GM21576 (cell line): ENCODE measurements around the gene SLC6A2.

ENCODE experiments used
- ATAC-seq: cut with Tn5 transposase; IDR thresholded peaks from one replicate; pipeline ENCODE4 v1.9.1; 2021; ENCODE audit warnings: mild to moderate bottlenecking, moderate library complexity; ENCODE audit not compliant: unreplicated experiment

SLC6A2 gene

DNA sequence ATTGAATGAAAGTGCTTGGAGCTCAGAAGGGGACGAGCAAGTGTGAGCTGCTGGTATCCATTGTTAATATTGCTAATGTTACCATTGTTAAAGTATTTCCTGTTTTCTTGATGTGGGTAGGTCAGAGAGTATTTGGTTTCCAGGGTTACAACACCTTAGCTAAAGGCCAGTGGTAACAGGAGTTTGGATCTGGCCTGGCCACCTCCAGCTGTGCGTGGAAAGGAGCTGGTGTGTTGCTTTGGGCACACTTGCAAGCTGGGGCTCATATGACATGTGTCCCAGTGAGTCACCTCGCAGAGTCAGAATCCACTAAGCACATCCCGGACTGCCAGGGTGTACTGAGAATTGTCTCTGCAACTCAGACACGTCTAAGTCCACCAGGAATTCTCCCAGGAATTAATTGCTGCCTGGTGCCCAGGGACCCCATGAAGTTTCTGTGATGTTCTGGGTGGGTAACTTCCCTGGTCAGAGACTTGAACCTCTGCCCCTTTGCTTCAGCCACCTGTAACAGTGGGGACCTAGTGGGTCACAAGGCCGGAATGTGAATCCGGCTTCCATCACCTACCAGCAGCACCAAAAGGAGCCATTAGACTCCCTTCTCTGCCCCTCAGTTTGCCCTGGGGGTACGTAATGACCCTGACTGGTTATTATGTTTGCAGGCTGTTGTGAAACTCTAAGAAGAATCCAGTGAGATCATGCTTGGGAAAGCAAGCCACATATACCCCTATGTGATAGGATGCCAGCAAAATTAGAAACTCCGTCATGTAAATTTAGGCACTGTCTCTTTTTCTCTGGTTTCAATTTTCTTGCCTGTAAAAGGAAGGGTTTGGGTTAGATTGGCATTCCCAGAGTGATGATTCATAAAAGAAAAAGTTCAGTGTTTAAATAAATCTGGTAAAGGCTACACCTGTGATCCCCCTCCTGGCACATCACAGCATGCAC is 12.8 kb downstream of the SLC6A2 start:
- no peak for ATAC-seq

- no peak for ATAC-seq
Measured at GRCh38 chr16:55671206-55671973, 15.6 kb downstream of the SLC6A2 start.

GRCh38 chr16:55671974-55672280 is 16.1 kb downstream of the SLC6A2 start:
- ATAC-seq: no peak

DNA sequence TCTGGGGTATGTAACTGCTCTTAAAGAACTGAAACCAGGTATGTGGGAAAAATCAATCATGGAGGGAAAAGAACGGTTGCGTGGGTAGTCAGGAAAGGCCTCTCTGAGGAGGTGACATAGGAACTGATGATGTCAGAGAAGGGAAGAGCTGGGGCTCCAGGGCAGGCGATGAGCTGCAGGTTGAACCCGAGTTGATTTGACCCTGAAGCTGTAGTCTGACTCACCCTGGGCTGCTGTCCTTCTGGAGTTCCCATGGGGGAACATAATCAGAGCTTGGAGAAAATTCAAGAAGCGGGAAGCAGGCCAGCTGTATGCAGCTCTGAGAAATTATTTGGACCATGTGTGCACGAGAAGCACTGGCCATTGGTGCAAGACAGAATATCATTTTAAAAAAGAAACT is 16.7 kb downstream of the SLC6A2 start:
- ATAC-seq: no peak

DNA sequence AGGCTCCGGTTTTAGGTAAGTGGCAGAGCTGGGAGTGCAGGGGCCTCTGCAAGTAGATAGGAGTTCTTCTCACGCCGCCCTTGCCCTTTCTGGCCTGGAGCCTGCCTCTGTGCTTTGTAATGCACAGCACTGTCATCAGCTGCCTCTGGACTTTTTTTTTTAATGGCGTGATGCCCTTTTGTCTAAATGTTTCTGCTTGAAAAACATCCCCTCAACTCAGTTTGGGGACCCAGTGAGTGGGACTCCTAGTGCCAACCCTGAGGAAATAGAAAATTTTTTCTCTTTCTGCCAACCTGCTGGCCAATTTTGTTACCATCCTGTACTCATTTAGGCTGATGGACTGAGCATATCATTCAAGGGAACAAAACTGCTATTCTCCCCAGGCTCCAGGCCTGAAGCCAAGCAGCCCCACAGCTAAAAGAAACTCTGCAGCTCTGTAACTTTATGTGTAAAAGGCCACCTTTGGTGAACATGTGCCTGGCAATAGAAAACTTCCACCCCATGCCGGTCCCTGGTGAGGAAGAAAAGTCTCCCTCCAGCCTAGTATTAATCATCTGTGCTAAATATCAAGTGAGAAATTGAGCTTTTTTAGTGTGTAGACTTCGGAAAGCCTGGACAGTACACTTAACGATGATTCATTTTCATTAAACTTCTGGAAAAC is 22.5 kb downstream of the SLC6A2 start:
- no peak for ATAC-seq

DNA sequence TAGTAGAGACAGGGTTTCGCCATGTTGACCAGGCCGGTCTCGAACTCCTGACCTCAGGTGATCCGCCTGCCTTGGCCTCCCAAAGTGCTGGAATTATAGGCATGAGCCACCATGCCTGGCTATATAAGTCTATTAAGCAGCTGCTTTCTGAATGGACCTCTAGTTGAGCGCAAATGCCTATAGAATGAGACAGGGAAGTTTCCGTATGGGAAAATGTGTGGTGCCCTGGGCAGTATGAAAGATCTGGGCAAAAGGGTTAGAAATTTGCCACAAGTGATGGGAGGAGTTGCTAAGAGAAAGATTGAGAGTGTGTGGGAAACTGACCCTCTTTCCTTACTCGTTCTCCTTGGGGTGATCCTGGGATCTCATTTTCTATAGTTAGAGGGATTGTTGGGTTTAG is 26.3 kb downstream of the SLC6A2 start:
- ATAC-seq: no peak

DNA sequence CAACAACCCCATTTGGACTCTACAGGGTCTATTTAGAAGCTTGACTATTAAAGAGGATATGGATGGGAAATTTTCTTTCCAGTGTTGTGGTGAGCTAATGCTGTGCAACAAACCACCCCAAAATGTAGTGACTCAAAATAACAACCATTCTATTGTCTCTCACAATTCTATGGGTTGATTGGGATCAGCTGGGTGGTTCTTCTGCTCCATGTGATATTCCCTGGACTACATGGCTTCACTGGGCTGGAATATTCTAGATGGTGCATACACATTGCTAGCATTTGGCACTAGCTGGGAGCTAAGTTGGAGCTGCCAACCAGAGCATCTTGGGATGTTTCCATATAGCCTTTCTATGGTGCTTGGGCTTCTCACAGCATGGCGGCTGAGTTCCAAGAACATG is 30.2 kb downstream of the SLC6A2 start:
- ATAC-seq: no peak

DNA sequence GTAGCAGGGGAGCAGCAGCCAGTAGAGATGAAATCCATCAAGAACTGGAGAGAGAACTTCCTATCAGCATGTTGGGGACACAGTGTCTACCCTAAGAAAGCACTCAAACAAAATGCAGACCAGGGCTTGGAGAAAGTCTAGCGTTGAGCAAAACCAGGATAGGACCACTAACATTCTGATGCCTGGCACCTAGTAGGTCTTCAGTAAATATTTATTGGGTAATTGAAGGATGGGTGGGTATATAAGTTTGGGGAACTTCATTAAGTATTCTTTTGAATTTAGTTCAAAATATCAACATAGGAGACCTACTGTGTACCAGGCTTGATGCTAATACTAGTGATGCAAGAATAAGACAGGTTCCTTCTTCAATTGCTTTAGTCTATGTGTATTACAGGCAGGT is 30.9 kb downstream of the SLC6A2 start:
- no peak for ATAC-seq

DNA sequence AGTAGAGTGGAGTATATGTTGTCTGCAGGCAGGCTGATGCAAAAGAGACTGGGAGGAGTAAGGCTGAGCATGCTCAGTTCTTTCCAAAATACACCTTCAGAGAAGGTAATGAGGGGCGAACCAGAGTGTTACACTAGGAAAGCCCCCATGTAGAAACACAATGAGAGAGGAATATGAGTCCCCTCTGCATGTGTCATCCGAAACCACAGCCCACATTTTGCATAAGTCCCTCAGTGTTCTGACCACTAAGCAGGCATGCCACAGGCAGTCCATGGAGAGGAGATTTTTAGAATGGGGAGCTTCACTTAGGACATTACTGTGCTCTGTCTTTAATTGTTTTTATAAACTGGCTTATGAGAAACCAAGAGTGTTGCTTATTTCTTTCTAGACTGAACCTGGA is 32.0 kb downstream of the SLC6A2 start:
- ATAC-seq: no peak

GRCh38 chr16:55690841-55691240 is 35.1 kb downstream of the SLC6A2 start:
- ATAC-seq: no peak

DNA sequence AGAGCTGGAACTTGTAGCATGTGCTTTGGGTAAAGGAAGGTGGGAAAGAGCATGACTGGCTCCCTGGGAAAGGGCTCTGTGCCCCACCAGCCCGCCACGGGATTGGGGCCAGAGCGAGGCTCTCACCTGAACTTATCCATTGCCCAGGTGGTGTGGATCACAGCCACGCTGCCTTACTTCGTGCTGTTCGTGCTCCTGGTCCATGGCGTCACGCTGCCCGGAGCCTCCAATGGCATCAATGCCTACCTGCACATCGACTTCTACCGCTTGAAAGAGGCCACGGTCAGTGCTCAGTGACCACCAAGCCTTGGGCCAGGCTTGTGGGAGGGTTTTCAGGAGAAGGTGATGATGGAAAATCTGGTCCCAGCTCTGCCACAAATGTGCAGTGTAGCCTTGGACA is 36.0 kb downstream of the SLC6A2 start:
- ATAC-seq: no peak

GRCh38 chr16:55695595-55695994 is 39.8 kb downstream of the SLC6A2 start:
- no peak for ATAC-seq

GRCh38 chr16:55697867-55698266 is 42.1 kb downstream of the SLC6A2 start:
- ATAC-seq: no peak

- no peak for ATAC-seq
Measured at GRCh38 chr16:55698331-55698730, 42.5 kb downstream of the SLC6A2 start.

DNA sequence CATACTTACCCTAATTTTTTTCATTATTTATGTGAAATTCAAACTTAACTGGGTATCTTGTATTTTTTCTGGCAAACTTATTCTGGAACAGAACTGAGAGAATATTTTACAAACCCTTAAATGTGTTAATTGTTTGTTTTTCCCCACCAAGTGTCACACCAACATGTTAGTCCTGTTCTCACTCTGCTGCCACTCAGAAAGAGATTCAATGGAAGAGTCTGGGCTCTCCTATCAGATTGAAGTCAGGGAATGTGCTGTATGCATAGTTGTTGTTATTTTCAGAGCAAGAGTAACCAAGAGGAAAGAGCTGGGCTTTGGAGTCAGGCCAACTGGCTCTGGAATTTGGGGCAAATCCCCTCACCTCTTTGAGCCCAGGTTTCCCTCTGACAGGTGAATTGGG is 43.2 kb downstream of the SLC6A2 start:
- ATAC-seq: no peak

- ATAC-seq: no peak
Measured at GRCh38 chr16:55699616-55700015, 43.8 kb downstream of the SLC6A2 start.

- ATAC-seq: no peak
Measured at GRCh38 chr16:55700067-55700466, 44.3 kb downstream of the SLC6A2 start.

DNA sequence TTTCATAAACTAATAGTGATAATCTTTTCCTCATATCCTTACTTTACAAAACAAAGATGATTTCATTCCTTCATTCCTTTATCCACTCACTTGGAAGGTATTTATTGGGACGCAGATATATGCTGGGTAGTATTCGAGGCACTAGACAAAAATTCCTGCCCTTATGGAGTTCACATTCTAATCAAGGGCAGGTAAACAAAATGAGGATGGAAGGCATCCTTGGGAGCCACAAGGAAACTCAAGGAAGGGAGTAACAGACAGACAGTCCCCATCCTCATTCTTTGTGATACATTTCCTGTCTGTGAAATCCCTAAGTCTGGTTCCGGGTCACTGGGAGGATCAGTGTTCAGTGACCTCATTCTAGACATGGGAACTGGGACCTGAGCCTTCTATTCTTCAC is 45.2 kb downstream of the SLC6A2 start:
- ATAC-seq: no peak

DNA sequence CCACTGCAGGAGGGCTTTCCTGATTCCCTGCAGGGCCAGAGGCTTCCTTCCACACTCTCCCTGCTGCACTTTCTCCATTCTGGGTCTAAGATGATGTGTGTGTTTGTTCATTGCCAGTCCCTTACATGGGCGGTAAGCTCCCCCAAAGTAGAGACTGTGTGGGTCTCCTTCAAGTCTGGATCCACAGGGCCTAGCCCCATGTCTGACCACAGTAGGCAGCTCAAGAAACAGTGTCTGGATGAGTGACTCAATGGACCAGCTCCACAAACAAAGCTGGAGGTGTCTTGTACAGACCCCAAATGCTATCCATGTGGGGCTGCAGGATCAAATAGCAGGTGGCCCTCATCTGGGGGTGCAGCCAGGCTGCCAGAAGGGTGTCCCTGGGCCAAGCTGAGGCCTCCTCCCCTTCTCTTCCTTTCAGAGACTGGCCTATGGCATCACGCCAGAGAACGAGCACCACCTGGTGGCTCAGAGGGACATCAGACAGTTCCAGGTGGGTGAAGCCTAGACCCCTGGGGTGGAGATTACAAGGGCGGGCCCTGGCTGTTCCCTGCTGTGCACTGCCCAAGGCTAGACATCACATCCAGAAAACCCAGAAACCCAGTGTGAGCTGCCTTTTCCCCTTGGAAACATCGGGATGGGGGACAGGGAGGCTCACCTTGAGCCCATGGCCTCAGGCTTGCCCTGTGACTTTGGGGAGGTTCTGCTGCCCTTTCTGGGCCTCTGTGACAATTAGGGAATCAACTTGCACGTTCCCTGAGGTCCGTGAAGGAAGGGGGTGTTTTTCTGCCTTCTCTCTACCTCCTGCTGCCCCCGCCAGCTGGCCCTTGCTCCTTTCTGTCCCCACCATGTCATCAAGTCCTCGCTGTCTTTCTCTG is 45.9 kb downstream of the SLC6A2 start:
- ATAC-seq: no peak
